GM18511 (cell line): Measurements from ENCODE around the gene GALNT2.

Source experiments
- ATAC-seq: cut with Tn5 transposase; IDR thresholded peaks from one replicate; pipeline ENCODE4 v1.9.1; 2021; ENCODE audit warnings: mild to moderate bottlenecking, moderate library complexity; ENCODE audit not compliant: unreplicated experiment

The GALNT2 gene

GRCh38 chr1:230248016-230248888, 181.2 kb downstream of the GALNT2 start:
- no peak for ATAC-seq

GRCh38 chr1:230248889-230249270, 181.8 kb downstream of the GALNT2 start:
- no peak for ATAC-seq

GRCh38 chr1:230249695-230250480, 182.8 kb downstream of the GALNT2 start:
- no peak for ATAC-seq

GRCh38 chr1:230250666-230251065, 183.6 kb downstream of the GALNT2 start:
- ATAC-seq = no peak

GRCh38 chr1:230251644-230252191, 184.7 kb downstream of the GALNT2 start:
- no peak for ATAC-seq

GRCh38 chr1:230253150-230253549, 186.1 kb downstream of the GALNT2 start:
- no peak for ATAC-seq

- no peak for ATAC-seq
These were observed 187.2 kb downstream of the GALNT2 start for GRCh38 chr1:230254265-230254664.

- no peak for ATAC-seq
These were observed 188.1 kb downstream of the GALNT2 start for GRCh38 chr1:230255116-230255515.

GRCh38 chr1:230255991-230256390, 189.0 kb downstream of the GALNT2 start:
- ATAC-seq = no peak

- ATAC-seq = no peak
These were observed 189.9 kb downstream of the GALNT2 start for GRCh38 chr1:230256896-230257295.

GRCh38 chr1:230259621-230260020, 192.6 kb downstream of the GALNT2 start:
- no peak for ATAC-seq

GRCh38 chr1:230260831-230261230, 193.8 kb downstream of the GALNT2 start:
- no peak for ATAC-seq

GRCh38 chr1:230261928-230262650, 195.1 kb downstream of the GALNT2 start:
- no peak for ATAC-seq

GRCh38 chr1:230262867-230263567, 196.0 kb downstream of the GALNT2 start:
- ATAC-seq = no peak

GRCh38 chr1:230263568-230264195, 196.6 kb downstream of the GALNT2 start:
- ATAC-seq = no peak

- ATAC-seq = no peak
These were observed 197.3 kb downstream of the GALNT2 start for GRCh38 chr1:230264342-230264741.

GRCh38 chr1:230265200-230266115, 198.4 kb downstream of the GALNT2 start:
- no peak for ATAC-seq

- ATAC-seq = no peak
These were observed 199.4 kb downstream of the GALNT2 start for GRCh38 chr1:230266456-230266855.
